NCI-H345 (cell line): Measurements from ENCODE around the gene C11orf68.
A peak's percentile ranks its signal among the peaks of the same experiment; 100 is the strongest.

ENCODE experiments used
- DNase-seq: peaks from one replicate; lab custom pipeline; 2025; lab: John Stamatoyannopoulos, UW

The C11orf68 gene

GRCh38 chr11:65890324-65891218 lies 28.3 kb downstream of the C11orf68 start, which contains the start of gene CCDC85B:
TSS of gene CCDC85B (plus strand) at chr11:65890673. CDS start at chr11:65890784, 111 bp downstream.
- peak; percentile 97 for DNase-seq

GRCh38 chr11:65888163-65888814 lies 30.6 kb downstream of the C11orf68 start, which contains the start of gene FIBP:
TSS of gene FIBP (minus strand) at chr11:65888471. CDS start at chr11:65888418, 53 bp downstream.
- peak; percentile 97 for DNase-seq

DNA sequence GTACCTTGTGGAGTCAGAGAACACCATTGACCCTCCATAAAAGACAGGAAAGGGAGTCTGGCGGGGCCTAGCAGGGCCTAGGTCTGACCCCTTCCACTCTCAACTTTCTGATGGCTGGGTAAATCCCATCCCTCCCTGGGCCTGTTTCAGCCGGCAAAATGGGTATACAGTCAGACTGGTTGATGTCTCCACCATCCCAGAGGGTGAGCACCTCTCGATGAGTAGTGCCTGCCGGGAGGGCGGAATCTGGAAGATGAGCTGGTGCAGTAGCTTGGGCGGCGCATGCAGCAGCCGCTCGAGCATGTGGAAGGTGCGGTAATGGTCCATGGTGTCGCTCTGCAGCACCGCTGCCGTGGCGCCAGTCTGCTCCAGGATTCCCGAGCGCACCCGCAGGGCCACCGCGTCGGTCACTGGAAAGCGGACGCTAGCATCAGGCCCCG lies 31.1 kb downstream of the C11orf68 start:
- no peak for DNase-seq

- DNase-seq: no peak
Measured at GRCh38 chr11:65886826-65887722, 31.8 kb downstream of the C11orf68 start.

GRCh38 chr11:65885808-65886536 lies 32.9 kb downstream of the C11orf68 start:
- no peak for DNase-seq

- DNase-seq: no peak
Measured at GRCh38 chr11:65885231-65885630, 33.6 kb downstream of the C11orf68 start.

- DNase-seq: peak; percentile 72
Measured at GRCh38 chr11:65884716-65885092, 34.2 kb downstream of the C11orf68 start.

DNA sequence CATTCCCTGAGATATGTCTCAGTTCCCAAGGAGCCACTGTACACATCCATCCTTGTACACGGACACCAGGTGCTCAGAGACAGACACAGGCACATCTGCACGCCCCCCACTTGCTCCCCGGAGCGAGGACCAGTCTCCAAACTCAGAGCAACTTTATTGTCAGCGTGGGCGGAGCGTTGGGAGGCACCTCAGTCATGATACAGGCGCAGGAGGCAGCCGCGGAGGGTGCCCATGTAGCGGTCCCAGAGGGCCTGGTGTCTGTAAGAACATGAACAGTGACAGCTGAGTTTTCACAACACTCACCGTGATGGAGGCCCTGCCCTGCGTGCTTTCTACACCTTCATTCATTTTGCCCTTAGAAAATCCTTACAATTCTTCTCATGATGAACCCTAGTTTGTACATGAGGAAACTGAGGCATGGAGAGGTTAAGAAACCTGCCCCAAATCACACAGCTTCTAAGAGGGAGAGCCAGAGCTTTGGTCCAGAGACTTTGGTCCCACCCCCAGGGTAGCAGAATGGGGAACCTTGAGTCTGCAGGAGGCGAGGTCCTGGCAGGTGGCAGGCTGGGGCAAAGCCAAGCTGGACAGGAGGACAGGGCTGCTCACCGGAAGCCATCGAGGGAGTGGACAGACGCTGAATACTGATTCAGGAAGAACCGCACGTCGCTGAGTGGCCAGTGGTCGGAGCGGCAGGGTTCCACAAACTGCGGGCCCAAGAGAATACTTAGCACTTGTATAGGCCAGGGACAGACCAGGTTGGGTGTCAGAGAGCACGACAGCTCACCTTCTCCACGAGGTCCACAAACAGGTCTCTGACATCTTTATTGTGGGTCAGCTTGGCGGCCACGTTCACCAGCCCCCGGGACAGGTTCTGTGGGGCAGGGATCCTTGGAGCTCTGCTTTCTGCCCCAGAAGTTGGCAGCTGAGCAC lies 34.8 kb downstream of the C11orf68 start:
- DNase-seq: no peak

GRCh38 chr11:65883058-65883761 lies 35.7 kb downstream of the C11orf68 start:
- DNase-seq: no peak

DNA sequence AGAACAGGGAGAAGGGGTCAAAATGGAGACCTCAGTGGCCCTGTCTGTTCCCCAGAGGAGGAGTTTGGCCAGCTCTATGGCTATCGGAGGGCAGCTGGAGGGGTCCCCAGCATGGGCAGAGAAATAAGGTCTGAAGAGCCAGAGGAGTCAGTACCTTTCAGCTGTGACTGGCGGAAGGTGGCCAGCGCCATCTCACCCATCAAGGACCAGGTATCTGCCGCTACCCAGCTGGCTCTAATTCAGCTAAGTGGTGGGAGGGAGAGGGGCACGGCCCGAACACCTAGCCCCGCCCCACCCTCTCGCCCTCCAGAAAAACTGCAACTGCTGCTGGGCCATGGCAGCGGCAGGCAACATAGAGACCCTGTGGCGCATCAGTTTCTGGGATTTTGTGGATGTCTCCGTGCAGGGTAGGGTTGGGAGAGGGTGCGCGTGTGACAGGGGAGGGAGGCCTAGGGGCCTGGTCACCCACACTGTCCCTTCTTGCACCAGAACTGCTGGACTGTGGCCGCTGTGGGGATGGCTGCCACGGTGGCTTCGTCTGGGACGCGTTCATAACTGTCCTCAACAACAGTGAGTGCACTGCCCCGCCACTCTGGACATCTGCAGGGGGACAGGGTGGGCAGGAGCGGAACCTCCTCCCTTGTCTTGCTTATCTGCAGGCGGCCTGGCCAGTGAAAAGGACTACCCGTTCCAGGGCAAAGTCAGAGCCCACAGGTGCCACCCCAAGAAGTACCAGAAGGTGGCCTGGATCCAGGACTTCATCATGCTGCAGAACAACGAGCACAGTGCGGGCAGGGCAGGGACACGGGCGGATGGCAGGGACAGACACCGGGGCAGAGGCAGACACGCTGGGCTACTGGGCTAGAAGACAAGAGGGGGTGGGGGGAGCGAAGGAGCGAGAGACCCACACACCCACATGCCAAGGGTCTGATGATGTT lies 36.5 kb downstream of the C11orf68 start:
- no peak for DNase-seq

DNA sequence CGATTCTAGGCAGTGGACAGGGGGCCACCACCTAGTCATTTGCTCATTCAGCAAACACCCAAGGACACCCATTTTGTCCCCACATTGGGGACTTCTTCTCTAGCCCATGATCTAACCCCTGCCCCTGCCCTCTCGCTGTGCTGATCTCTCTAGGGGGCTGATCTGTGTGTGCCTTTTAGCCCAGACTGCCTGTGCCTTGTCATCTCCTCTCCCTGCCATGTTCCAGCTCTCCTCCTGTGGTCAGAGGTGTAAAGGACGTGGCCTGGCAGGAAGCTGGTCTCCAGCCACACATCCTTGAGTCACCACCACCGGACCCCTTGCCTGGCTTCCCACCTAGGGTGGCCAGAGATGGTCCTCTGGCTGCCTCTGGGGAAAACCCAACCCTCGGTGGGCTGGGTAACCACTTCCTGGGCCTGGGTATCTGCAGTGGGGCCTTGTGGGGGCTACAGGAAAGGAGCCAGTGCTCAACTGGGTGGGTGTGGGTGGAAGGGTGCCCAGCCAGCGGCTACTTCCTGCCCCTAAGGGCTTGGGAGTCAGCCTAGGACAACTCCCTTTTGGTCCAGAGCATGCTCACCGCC lies 37.9 kb downstream of the C11orf68 start:
- DNase-seq: no peak

- DNase-seq: no peak
Measured at GRCh38 chr11:65880027-65880426, 38.8 kb downstream of the C11orf68 start.

DNA sequence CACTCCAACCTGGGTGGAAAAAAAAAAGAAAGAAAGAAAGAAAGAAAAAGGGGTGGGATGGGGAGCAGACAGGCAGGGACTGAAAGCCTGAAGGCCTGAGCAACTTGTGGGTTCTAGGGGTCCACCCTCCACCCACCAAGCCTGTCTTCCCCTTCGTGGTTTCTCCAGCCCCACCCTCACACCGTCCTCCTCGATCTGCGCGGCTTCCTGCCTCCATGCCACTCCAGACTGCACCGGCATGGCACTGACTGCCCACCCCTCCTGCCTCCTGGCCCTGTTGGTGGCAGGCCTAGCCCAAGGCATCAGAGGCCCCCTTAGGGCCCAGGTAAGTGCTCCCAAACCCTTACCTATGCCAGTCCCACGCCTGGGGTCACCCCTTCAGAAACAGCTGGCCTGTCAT lies 39.2 kb downstream of the C11orf68 start, which contains the start of gene CTSW:
Gene CTSW, plus strand, starts transcription at position 221 of the 400 bp plus-strand sequence. Its CDS starts 18 bp downstream, at position 239.
- no peak for DNase-seq

DNA sequence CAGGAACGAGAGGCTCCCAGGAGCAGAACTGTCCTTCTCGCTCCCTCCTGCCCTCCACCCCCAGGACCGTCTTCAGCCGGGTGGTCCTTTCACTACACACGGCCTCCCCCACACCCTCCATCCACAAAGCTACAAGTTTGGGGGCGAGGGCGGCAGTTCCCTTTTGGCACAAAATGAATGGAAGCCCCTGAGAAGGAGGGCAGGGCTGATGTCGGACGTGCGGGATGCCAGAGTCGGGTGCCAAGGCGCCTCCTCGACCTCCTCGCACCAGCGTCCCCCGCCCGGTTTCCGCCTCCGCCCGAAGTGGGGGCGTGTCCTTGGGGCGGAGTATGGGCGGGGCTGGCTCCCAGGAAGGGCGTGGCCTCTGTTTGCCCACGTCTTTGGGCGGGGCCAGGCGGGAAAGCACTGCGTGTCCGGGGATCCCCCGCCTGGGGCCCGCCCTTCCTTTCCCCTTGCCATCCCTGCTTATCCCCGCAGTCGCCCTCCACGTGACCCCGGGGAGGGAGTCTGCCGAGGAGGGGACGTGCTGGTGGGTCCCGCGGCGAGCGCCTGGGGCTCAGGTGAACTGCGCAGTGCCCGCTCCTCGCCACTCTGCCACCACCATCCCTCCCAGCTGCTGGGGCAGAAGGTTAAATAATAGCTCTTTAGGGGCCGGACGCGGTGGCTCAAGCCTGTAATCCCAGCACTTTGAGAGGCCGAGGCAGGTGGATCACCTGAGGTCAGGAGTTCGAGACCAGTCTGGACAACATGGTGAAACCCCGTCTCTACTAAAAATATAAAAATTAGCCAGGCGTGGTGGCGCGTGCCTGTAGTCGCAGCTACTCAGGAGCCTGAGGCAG lies 45.3 kb downstream of the C11orf68 start:
- DNase-seq: peak; percentile 92

DNA sequence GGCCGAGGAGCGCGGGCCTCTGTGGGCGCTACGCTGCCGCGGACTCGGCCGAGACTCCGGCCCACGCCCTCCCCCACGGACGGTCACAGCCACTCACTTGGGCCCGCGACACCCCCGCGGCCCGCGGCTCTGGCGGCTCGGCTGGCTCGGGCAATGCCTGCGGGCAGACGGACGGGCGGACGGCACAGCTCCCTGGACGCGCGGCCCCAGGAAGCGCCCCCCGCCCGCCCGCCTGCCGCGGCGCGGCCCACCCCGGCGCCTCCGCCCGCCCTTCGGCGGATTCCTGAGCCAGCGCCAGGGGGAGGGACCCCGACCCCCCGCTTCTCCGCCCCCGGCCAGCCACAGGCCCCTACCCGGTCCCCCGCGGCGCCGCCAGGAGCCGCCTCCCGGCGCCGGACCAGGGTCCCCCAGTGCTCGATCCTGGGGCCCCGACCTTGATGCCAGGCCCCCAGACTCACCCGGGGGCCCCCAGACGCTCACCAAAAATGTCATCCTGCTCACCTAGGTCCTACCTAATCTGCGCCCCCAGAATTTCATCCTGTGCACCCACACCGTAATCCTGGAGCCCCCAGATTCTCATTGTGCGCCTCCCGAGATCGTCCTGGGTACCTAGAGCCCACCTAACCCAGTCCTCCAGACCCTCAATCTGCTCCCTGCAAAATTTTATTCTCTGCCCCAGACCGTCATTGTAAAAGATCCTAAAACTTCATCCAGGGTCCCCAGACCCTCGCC lies 46.1 kb downstream of the C11orf68 start, which contains the start of gene EFEMP2:
Gene EFEMP2, minus strand, starts transcription at position 215 of the 732 bp plus-strand sequence. CDS start 446 bp downstream, outside the sequence.
- no peak for DNase-seq
